ENCODE data around the gene MRPL43. TPM values are rescaled to one million over a fixed set of nuclear protein-coding genes. Genes with fewer than 3 reads are reported as not detected.

MRPL43 gene
- total and polyA plus RNA-seq, 4 donors: 33.6 to 124 (median 95.2) TPM

GRCh38 chr10:100969187-100970075, 17.9 kb downstream of the MRPL43 start, which contains the start of gene SEMA4G:
Gene SEMA4G (plus strand): TSS chr10:100969504. CDS start chr10:100972913, 3,409 bp downstream.
- WGBS (ENCODE audit: insufficient coverage): 0% methylated on average over 51 of the region's 70 CpGs
- DNase-seq (ENCODE audit: low read depth in 4 of 6, low spot score in 6 of 6): peak; percentile 15 to 87 (median 39)
- no peak within 1 kb of the TSS for H3K27ac ChIP-seq (ENCODE audit: low read depth, low read length)
- no peaks in the 10 kb centered on the region for H3K9me3 ChIP-seq (ENCODE audit: control insufficient read depth, insufficient read depth, low read length)
- peaks cover 21% of the 10 kb centered on the region for H3K36me3 ChIP-seq (ENCODE audit: control insufficient read depth, insufficient read depth, low read length)
- H3K4me3 ChIP-seq (ENCODE audit: low read depth, low read length): peak within 1 kb of the TSS; percentile 30
- no peaks in the 10 kb centered on the region for H3K27me3 ChIP-seq (ENCODE audit: control insufficient read depth, insufficient read depth, low read length)
- peaks cover 23% of the 10 kb centered on the region for H3K4me1 ChIP-seq (ENCODE audit: control insufficient read depth, insufficient read depth, low read length)

GRCh38 chr10:100968863-100969186, 18.5 kb downstream of the MRPL43 start:
- Histone ChIP-seq H3K36me3 (ENCODE audit: control insufficient read depth, insufficient read depth, low read length) (peaks cover 16% of the 10 kb centered on the region), H3K9me3 (ENCODE audit: control insufficient read depth, insufficient read depth, low read length) (no peaks in the 10 kb centered on the region), H3K4me1 (ENCODE audit: control insufficient read depth, insufficient read depth, low read length) (peaks cover 23% of the 10 kb centered on the region), H3K27me3 (ENCODE audit: control insufficient read depth, insufficient read depth, low read length) (no peaks in the 10 kb centered on the region), H3K27ac (ENCODE audit: low read depth, low read length) (no peak overlapping the region), H3K4me3 (ENCODE audit: low read depth, low read length) (peak overlapping the region; percentile 30)
- no peak for DNase-seq (ENCODE audit: low read depth in 4 of 6, low spot score in 6 of 6)
- 14% methylated on average over 8 of the region's 9 CpGs for WGBS (ENCODE audit: insufficient coverage)

GRCh38 chr10:100968062-100968736, 19.1 kb downstream of the MRPL43 start:
- DNase-seq (ENCODE audit: low read depth in 4 of 6, low spot score in 6 of 6): peak in 1 of 6 donors; percentile 51
- H3K4me1 ChIP-seq (ENCODE audit: control insufficient read depth, insufficient read depth, low read length): peaks cover 23% of the 10 kb centered on the region
- H3K36me3 ChIP-seq (ENCODE audit: control insufficient read depth, insufficient read depth, low read length): peaks cover 10% of the 10 kb centered on the region
- no peaks in the 10 kb centered on the region for H3K9me3 ChIP-seq (ENCODE audit: control insufficient read depth, insufficient read depth, low read length)
- no peaks in the 10 kb centered on the region for H3K27me3 ChIP-seq (ENCODE audit: control insufficient read depth, insufficient read depth, low read length)
- 100% methylated on average over 1 of the region's 2 CpGs for WGBS (ENCODE audit: insufficient coverage)
- H3K27ac ChIP-seq (ENCODE audit: low read depth, low read length): no peak overlapping the region
- H3K4me3 ChIP-seq (ENCODE audit: low read depth, low read length): no peak overlapping the region

GRCh38 chr10:100967332-100967731, 20.0 kb downstream of the MRPL43 start:
- WGBS (ENCODE audit: insufficient coverage): 79% methylated on average over 2 of the region's 2 CpGs
- no peak overlapping the region for H3K27ac ChIP-seq (ENCODE audit: low read depth, low read length)

GRCh38 chr10:100966887-100967286, 20.4 kb downstream of the MRPL43 start:
- WGBS (ENCODE audit: insufficient coverage): no CpG with 5 or more reads among the region's 2 CpGs
- no peak overlapping the region for H3K4me3 ChIP-seq (ENCODE audit: low read depth, low read length)
- H3K9me3 ChIP-seq (ENCODE audit: control insufficient read depth, insufficient read depth, low read length): no peaks in the 10 kb centered on the region
- H3K36me3 ChIP-seq (ENCODE audit: control insufficient read depth, insufficient read depth, low read length): peaks cover 3% of the 10 kb centered on the region
- H3K4me1 ChIP-seq (ENCODE audit: control insufficient read depth, insufficient read depth, low read length): peaks cover 20% of the 10 kb centered on the region
- no peak overlapping the region for H3K27ac ChIP-seq (ENCODE audit: low read depth, low read length)
- H3K27me3 ChIP-seq (ENCODE audit: control insufficient read depth, insufficient read depth, low read length): no peaks in the 10 kb centered on the region
- DNase-seq (ENCODE audit: low read depth in 4 of 6, low spot score in 6 of 6): no peak

More at GRCh38 chr10:100967332-100967731, 20.0 kb downstream of the MRPL43 start:
- no peaks in the 10 kb centered on the region for H3K27me3 ChIP-seq (ENCODE audit: control insufficient read depth, insufficient read depth, low read length)
- peaks cover 23% of the 10 kb centered on the region for H3K4me1 ChIP-seq (ENCODE audit: control insufficient read depth, insufficient read depth, low read length)
- H3K9me3 ChIP-seq (ENCODE audit: control insufficient read depth, insufficient read depth, low read length): no peaks in the 10 kb centered on the region
- H3K4me3 ChIP-seq (ENCODE audit: low read depth, low read length): no peak overlapping the region
- DNase-seq (ENCODE audit: low read depth in 4 of 6, low spot score in 6 of 6): no peak
- peaks cover 3% of the 10 kb centered on the region for H3K36me3 ChIP-seq (ENCODE audit: control insufficient read depth, insufficient read depth, low read length)

DNA sequence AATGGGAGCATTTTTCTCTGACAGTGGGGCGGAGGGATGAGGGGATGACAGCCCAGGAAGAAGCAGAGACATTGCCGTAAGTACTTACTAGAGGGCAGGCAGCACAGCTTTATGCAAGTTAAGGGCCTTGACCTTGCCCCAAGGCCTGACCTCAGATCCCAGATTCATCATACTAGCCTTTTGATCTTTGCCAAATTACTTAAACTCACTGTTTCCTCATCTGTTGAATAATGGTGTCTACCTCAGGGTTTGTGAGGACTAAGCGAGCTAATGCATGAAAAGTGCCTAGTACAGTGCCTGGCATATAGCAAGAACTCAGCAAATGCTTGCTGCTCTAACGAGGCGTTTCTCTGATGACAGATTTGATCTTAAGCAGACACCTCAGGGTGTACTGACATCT, 21.5 kb downstream of the MRPL43 start:
- no peak overlapping the region for H3K4me3 ChIP-seq (ENCODE audit: low read depth, low read length)
- H3K27me3 ChIP-seq (ENCODE audit: control insufficient read depth, insufficient read depth, low read length): no peaks in the 10 kb centered on the region
- H3K4me1 ChIP-seq (ENCODE audit: control insufficient read depth, insufficient read depth, low read length): peaks cover 15% of the 10 kb centered on the region
- no peak for DNase-seq (ENCODE audit: low read depth in 4 of 6, low spot score in 6 of 6)
- peaks cover 5% of the 10 kb centered on the region for H3K36me3 ChIP-seq (ENCODE audit: control insufficient read depth, insufficient read depth, low read length)
- 100% methylated on average over 2 of the region's 5 CpGs for WGBS (ENCODE audit: insufficient coverage)
- H3K9me3 ChIP-seq (ENCODE audit: control insufficient read depth, insufficient read depth, low read length): no peaks in the 10 kb centered on the region
- H3K27ac ChIP-seq (ENCODE audit: low read depth, low read length): no peak overlapping the region

GRCh38 chr10:100963826-100964225, 23.5 kb downstream of the MRPL43 start:
- Histone ChIP-seq H3K4me1 (ENCODE audit: control insufficient read depth, insufficient read depth, low read length) (peaks cover 2% of the 10 kb centered on the region), H3K27me3 (ENCODE audit: control insufficient read depth, insufficient read depth, low read length) (no peaks in the 10 kb centered on the region), H3K4me3 (ENCODE audit: low read depth, low read length) (no peak overlapping the region), H3K9me3 (ENCODE audit: control insufficient read depth, insufficient read depth, low read length) (no peaks in the 10 kb centered on the region), H3K27ac (ENCODE audit: low read depth, low read length) (no peak overlapping the region), H3K36me3 (ENCODE audit: control insufficient read depth, insufficient read depth, low read length) (peaks cover 5% of the 10 kb centered on the region)
- no peak for DNase-seq (ENCODE audit: low read depth in 4 of 6, low spot score in 6 of 6)
- 71% methylated on average over 1 of the region's 1 CpG for WGBS (ENCODE audit: insufficient coverage)

- Histone ChIP-seq H3K36me3 (ENCODE audit: control insufficient read depth, insufficient read depth, low read length) (peaks cover 9% of the 10 kb centered on the region), H3K4me1 (ENCODE audit: control insufficient read depth, insufficient read depth, low read length) (no peaks in the 10 kb centered on the region), H3K27ac (ENCODE audit: low read depth, low read length) (no peak overlapping the region), H3K4me3 (ENCODE audit: low read depth, low read length) (no peak overlapping the region), H3K9me3 (ENCODE audit: control insufficient read depth, insufficient read depth, low read length) (no peaks in the 10 kb centered on the region), H3K27me3 (ENCODE audit: control insufficient read depth, insufficient read depth, low read length) (no peaks in the 10 kb centered on the region)
- WGBS (ENCODE audit: insufficient coverage): 100% methylated on average over 1 of the region's 4 CpGs
- no peak for DNase-seq (ENCODE audit: low read depth in 4 of 6, low spot score in 6 of 6)
Observed at GRCh38 chr10:100962351-100963080, 24.8 kb downstream of the MRPL43 start.

DNA sequence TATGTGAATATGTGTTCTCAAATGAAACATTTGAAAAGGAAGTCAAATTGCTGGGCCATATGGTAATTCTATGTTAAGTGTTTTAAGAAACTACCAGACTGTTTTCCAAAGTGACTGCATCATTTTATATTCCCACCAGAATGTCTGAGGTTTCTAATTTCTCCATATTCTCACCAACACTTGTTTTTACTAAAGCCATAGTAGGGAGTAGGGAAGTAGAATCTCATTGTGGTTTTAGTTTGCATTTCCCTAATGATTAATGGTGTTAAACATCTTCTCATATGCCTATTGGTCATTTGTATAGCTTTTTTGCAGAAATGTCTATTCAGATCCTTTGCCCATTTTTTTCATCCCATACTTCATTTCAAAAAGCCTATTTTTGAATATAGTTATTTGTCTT, 27.0 kb downstream of the MRPL43 start:
- H3K9me3 ChIP-seq (ENCODE audit: control insufficient read depth, insufficient read depth, low read length): no peaks in the 10 kb centered on the region
- no peak overlapping the region for H3K4me3 ChIP-seq (ENCODE audit: low read depth, low read length)
- H3K36me3 ChIP-seq (ENCODE audit: control insufficient read depth, insufficient read depth, low read length): peaks cover 11% of the 10 kb centered on the region
- H3K27me3 ChIP-seq (ENCODE audit: control insufficient read depth, insufficient read depth, low read length): no peaks in the 10 kb centered on the region
- no peak overlapping the region for H3K27ac ChIP-seq (ENCODE audit: low read depth, low read length)
- DNase-seq (ENCODE audit: low read depth in 4 of 6, low spot score in 6 of 6): no peak
- H3K4me1 ChIP-seq (ENCODE audit: control insufficient read depth, insufficient read depth, low read length): no peaks in the 10 kb centered on the region

Data from spinal cord (tissue), 10 donors.